NCI-H510A treated with DMSO at 0.1 percent for 48 hours (cell line): ENCODE measurements around the gene ITGA5.

Source experiments
- DNase-seq: peaks from one replicate; lab custom pipeline; 2025; lab: John Stamatoyannopoulos, UW

Gene ITGA5

GRCh38 chr12:54411391-54412241 is 7.5 kb downstream of the ITGA5 start:
- no peak for DNase-seq

- DNase-seq, result no peak
Observed at GRCh38 chr12:54409267-54409666, 9.8 kb downstream of the ITGA5 start.

GRCh38 chr12:54407183-54407905 is 11.7 kb downstream of the ITGA5 start:
- no peak for DNase-seq

GRCh38 chr12:54405573-54405972 is 13.5 kb downstream of the ITGA5 start:
- DNase-seq, result no peak

- no peak for DNase-seq
Observed at GRCh38 chr12:54405106-54405505, 14.0 kb downstream of the ITGA5 start.

GRCh38 chr12:54404061-54405004 is 14.7 kb downstream of the ITGA5 start:
- DNase-seq, result peak; percentile 19

GRCh38 chr12:54401119-54401518 is 17.9 kb downstream of the ITGA5 start:
- no peak for DNase-seq

- DNase-seq, result peak; percentile 78
Observed at GRCh38 chr12:54398995-54399793, 19.9 kb downstream of the ITGA5 start.

GRCh38 chr12:54398218-54398617 is 20.8 kb downstream of the ITGA5 start:
- DNase-seq, result no peak

GRCh38 chr12:54397157-54397556 is 21.9 kb downstream of the ITGA5 start:
- DNase-seq, result no peak

GRCh38 chr12:54395545-54395944 is 23.5 kb downstream of the ITGA5 start:
- DNase-seq, result no peak

GRCh38 chr12:54394986-54395385 is 24.1 kb downstream of the ITGA5 start:
- DNase-seq, result no peak

- peak; percentile 56 for DNase-seq
Observed at GRCh38 chr12:54394281-54394719, 24.8 kb downstream of the ITGA5 start.

- no peak for DNase-seq
Observed at GRCh38 chr12:54393743-54394142, 25.3 kb downstream of the ITGA5 start.

- no peak for DNase-seq
Observed at GRCh38 chr12:54393207-54393609, 25.9 kb downstream of the ITGA5 start.

GRCh38 chr12:54392485-54393206 is 26.4 kb downstream of the ITGA5 start:
- DNase-seq, result no peak

GRCh38 chr12:54390668-54391551 is 28.2 kb downstream of the ITGA5 start:
- DNase-seq, result peak; percentile 71

GRCh38 chr12:54390176-54390667 is 28.8 kb downstream of the ITGA5 start:
- DNase-seq, result peak; percentile 50

- DNase-seq, result peak; percentile 16
Observed at GRCh38 chr12:54389607-54390175, 29.4 kb downstream of the ITGA5 start.
